CD4-positive, alpha-beta T cell treated with Interferon alpha-2 for 1 hour (primary cell): ENCODE results near the gene HIVEP3.

Source experiments
- DNase-seq, 2 donors: peaks; one replicate each; pipeline ENCODE4 v3.0.0-alpha.2; 2020 to 2022

HIVEP3 gene

GRCh38 chr1:41749991-41750745 is 168.6 kb downstream of the HIVEP3 start:
- DNase-seq, result no peak

GRCh38 chr1:41745022-41745421 is 173.7 kb downstream of the HIVEP3 start:
- DNase-seq, result no peak

GRCh38 chr1:41743366-41743765 is 175.4 kb downstream of the HIVEP3 start:
- DNase-seq, result no peak

- no peak for DNase-seq
These were observed 176.5 kb downstream of the HIVEP3 start for GRCh38 chr1:41742219-41742618.

GRCh38 chr1:41741244-41741643 is 177.5 kb downstream of the HIVEP3 start:
- DNase-seq, result no peak

GRCh38 chr1:41740630-41741239 is 178.0 kb downstream of the HIVEP3 start:
- peak in 1 of 2 donors; percentile 33 for DNase-seq

- DNase-seq, result no peak
These were observed 178.7 kb downstream of the HIVEP3 start for GRCh38 chr1:41740058-41740457.

- DNase-seq, result peak; percentile 87 to 89
These were observed 179.4 kb downstream of the HIVEP3 start for GRCh38 chr1:41739061-41739955.

GRCh38 chr1:41738475-41738874 is 180.2 kb downstream of the HIVEP3 start:
- DNase-seq, result no peak

GRCh38 chr1:41738006-41738405 is 180.7 kb downstream of the HIVEP3 start:
- no peak for DNase-seq

GRCh38 chr1:41735631-41736260 is 183.0 kb downstream of the HIVEP3 start:
- DNase-seq, result no peak

GRCh38 chr1:41735139-41735538 is 183.6 kb downstream of the HIVEP3 start:
- no peak for DNase-seq

GRCh38 chr1:41734201-41734970 is 184.3 kb downstream of the HIVEP3 start:
- DNase-seq, result no peak

GRCh38 chr1:41733725-41734124 is 185.0 kb downstream of the HIVEP3 start:
- no peak for DNase-seq

- no peak for DNase-seq
These were observed 185.7 kb downstream of the HIVEP3 start for GRCh38 chr1:41733021-41733420.

- no peak for DNase-seq
These were observed 187.1 kb downstream of the HIVEP3 start for GRCh38 chr1:41731516-41732030.

GRCh38 chr1:41730806-41731205 is 187.9 kb downstream of the HIVEP3 start:
- no peak for DNase-seq

GRCh38 chr1:41728403-41729202 is 190.1 kb downstream of the HIVEP3 start:
- peak; percentile 67 to 81 for DNase-seq

GRCh38 chr1:41727749-41728115 is 191.0 kb downstream of the HIVEP3 start:
- no peak for DNase-seq

GRCh38 chr1:41726899-41727748 is 191.6 kb downstream of the HIVEP3 start:
- DNase-seq, result peak; percentile 45 to 78
